Adrenal gland (tissue), 12 donors: ENCODE results near the gene THAP12. TPM values are rescaled to one million over a fixed set of nuclear protein-coding genes. Genes with fewer than 3 reads are reported as not detected.

Experiments
- DNase-seq, 7 donors: peaks; one replicate each; pipeline ENCODE4 v3.0.0-alpha.2; 2019 to 2020
- H3K27ac ChIP-seq, 5 donors: fragments of 200-600 bp; sonication (generic) in 4 of 5; 1 replicate in 3 of 5; 2 replicates in 2 of 5; pipeline versions ENCODE4 v1.5.1 to v1.8.0; 2016 to 2020; ENCODE audit warnings: mild to moderate bottlenecking in 1 of 5
- H3K27me3 ChIP-seq: fragments of 200-600 bp; 2 replicates; pipeline ENCODE4 v1.8.0; 2021
- H3K36me3 ChIP-seq, 2 donors: fragments of 200-600 bp; replicated peaks in 1 of 2; 1 replicate in 1 of 2; 2 replicates in 1 of 2; pipeline versions ENCODE4 v1.5.1 to v1.8.0; 2018 to 2022
- H3K4me1 ChIP-seq, 2 donors: fragments of 200-600 bp; replicated peaks in 1 of 2; 1 replicate in 1 of 2; 2 replicates in 1 of 2; pipeline versions ENCODE4 v1.5.1 to v1.8.0; 2018 to 2021
- H3K4me3 ChIP-seq, 4 donors: fragments of 200-600 bp; sonication (generic) in 3 of 4; one replicate each; pipeline ENCODE4 v1.5.1; 2016 to 2018
- H3K9me3 ChIP-seq, 3 donors: fragments of 200-600 bp; sonication (generic) in 1 of 3; replicated peaks in 1 of 3; 1 replicate in 2 of 3; 2 replicates in 1 of 3; pipeline versions ENCODE4 v1.5.1 to v1.8.0; 2016 to 2021
- POLR2A ChIP-seq, 2 donors: fragments of 450-650 bp; IDR thresholded peaks; one replicate each; pipeline ENCODE4 v1.6.1; 2017; ENCODE audit warnings: antibody characterized with exemption in 2 of 2, mild to moderate bottlenecking in 2 of 2, moderate library complexity in 1 of 2
- WGBS, 4 donors: extraction: QIAGEN DNeasy Blood & Tissue Kit in 2 of 4; methylation state at CpG; one replicate each; pipeline versions ENCODE4 v1.1.5 to v1.1.7; 2013 to 2017; 5-methylcytosine and 5-hydroxymethylcytosine counted together
- intact Hi-C, 2 donors: fragments of 100-400 bp; cut with DNase I; formaldehyde crosslinking; loops; one replicate each; pipeline versions ENCODE4 v1.14.1 to v1.15.0; 2022 to 2023
- polyA plus RNA-seq, 3 donors: library from polyadenylated mRNA; stranded (reverse); fragments of 200-250 nt in 2 of 3; fragments of 350-450 nt in 1 of 3; fragmentation: Illumina TruSeq in 1 of 3; extraction: RNeasy Lipid Tissue Mini Kit (QIAGEN cat#74804) in 1 of 3; gene quantifications; one replicate each; pipeline ENCODE4 v1.2.3, GENCODE V29; 2013 to 2014
- total RNA-seq, 9 donors: library from RNA; depleted of rRNA in 4 of 9; stranded (reverse); fragments of >200 nt in 4 of 9; fragments of 120-200 nt in 1 of 9; fragmentation: NEBNext Ultra II Directional in 1 of 9; extraction: Animal tissue kit (Norgen Biotek cat#: 25700) in 1 of 9; gene quantifications; one replicate each; pipeline versions ENCODE4 v1.1.0 to v1.2.4, GENCODE V29; 2013 to 2023
- TF ChIP-seq, protein P1 (sequence below), 6 experiments: fragments of 450-650 bp in 4 of 6; fragments of 200-600 bp in 2 of 6; sonication (generic) in 1 of 6; IDR thresholded peaks; 1 replicate in 5 of 6; 2 replicates in 1 of 6; pipeline versions ENCODE4 v1.5.1 to v1.8.0; 2016 to 2021; ENCODE audit warnings: antibody characterized with exemption in 6 of 6, mild to moderate bottlenecking in 2 of 6, moderate library complexity in 1 of 6
- donor health status: healthy with polysubstance abuse.
- donor health status: Bipolar disorder and iron deficiency.
- donor health status: DM: yes; HTN: yes; CAD: no.
- donor health status: DM: no; HTN: no; CAD: no.
- donor health status: DM: no; HTN: no; CAD: no.
- donor health status: DM: yes; HTN: yes; CAD: no.

The THAP12 gene
- total and polyA plus RNA-seq, 12 donors = 18.9 to 75.4 (median 42.0) TPM

DNA sequence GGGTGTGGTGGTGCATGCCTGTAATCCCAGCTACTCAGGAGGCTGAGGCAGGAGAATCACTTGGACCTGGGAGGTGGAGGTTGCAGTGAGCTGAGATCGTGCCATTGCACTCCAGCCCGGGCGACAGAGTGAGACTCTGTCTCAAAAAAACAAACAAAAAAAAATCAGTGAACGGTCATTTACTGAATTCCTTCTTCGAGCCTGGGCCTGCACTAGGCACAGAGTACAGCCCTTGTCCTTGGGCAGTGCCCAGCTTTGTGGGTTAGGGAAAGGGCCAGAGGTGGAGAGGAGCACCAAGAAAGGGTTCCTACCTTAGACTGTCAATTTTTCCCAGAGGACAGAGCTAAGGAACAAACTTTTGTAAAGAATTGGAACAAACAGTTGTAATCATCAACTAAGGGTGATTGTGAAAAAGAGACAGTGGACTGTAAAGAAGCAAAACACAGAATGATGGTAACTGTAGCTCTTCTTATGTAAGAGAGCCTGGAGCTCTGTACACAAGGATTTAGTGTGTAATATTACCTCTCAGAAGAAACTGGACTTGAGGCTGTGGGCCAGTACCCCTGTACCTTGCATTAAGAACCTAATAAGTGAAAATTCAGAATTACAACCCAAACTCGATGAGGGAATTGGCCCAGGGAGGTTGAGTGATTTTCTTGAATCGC is 11.0 kb upstream of the THAP12 start:
- intact Hi-C loops = no loop called here
- Histone ChIP-seq H3K27me3 (no peaks in the 10 kb centered on the region), H3K4me3 (no peak overlapping the region), H3K4me1 (peaks cover 0 to 3% of the 10 kb centered on the region in 2 donors), H3K36me3 (no peaks in the 10 kb centered on the region), H3K9me3 (no peaks in the 10 kb centered on the region), H3K27ac (no peak overlapping the region)
- WGBS, 4 donors = 82 to 93% (median 90%) methylated on average over 7 of the region's 7 CpGs
- no peak for TF ChIP-seq POLR2A (IDR thresholded peaks at IDR 0.05)
- TF ChIP-seq, protein P1, sequence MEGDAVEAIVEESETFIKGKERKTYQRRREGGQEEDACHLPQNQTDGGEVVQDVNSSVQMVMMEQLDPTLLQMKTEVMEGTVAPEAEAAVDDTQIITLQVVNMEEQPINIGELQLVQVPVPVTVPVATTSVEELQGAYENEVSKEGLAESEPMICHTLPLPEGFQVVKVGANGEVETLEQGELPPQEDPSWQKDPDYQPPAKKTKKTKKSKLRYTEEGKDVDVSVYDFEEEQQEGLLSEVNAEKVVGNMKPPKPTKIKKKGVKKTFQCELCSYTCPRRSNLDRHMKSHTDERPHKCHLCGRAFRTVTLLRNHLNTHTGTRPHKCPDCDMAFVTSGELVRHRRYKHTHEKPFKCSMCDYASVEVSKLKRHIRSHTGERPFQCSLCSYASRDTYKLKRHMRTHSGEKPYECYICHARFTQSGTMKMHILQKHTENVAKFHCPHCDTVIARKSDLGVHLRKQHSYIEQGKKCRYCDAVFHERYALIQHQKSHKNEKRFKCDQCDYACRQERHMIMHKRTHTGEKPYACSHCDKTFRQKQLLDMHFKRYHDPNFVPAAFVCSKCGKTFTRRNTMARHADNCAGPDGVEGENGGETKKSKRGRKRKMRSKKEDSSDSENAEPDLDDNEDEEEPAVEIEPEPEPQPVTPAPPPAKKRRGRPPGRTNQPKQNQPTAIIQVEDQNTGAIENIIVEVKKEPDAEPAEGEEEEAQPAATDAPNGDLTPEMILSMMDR (IDR thresholded peaks at IDR 0.05) = no peak
- DNase-seq = no peak

DNA sequence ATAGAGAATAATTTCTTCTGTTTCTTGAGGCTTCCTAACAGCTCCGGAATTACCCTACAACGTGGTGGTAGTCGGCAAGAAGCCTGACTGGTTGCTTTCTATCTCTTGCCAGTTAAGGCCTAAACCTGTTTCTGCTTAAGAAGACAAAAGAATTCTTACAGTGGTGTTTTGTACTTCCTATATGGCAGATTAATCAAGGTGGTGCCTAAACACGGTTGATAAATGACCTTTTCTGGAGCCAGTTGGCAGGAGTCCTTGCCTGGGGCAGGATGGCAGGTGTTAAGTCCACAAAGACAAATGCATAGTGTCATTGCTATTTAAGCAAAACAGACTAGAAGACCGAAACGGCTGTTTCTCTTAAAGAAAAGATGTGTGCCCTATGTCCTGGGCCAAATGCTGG is 10.1 kb upstream of the THAP12 start:
- WGBS, 4 donors = 43 to 47% (median 46%) methylated on average over 6 of the region's 6 CpGs
- peaks cover 0 to 3% of the 10 kb centered on the region in 2 donors for H3K4me1 ChIP-seq
- H3K9me3 ChIP-seq = no peaks in the 10 kb centered on the region
- no peak overlapping the region for H3K27ac ChIP-seq
- no peak overlapping the region for H3K4me3 ChIP-seq
- DNase-seq = no peak
- TF ChIP-seq, protein P1 (IDR thresholded peaks at IDR 0.05) = no peak
- TF ChIP-seq POLR2A (IDR thresholded peaks at IDR 0.05) = no peak
- no peaks in the 10 kb centered on the region for H3K36me3 ChIP-seq
- no peaks in the 10 kb centered on the region for H3K27me3 ChIP-seq
- intact Hi-C loops = no loop called here

DNA sequence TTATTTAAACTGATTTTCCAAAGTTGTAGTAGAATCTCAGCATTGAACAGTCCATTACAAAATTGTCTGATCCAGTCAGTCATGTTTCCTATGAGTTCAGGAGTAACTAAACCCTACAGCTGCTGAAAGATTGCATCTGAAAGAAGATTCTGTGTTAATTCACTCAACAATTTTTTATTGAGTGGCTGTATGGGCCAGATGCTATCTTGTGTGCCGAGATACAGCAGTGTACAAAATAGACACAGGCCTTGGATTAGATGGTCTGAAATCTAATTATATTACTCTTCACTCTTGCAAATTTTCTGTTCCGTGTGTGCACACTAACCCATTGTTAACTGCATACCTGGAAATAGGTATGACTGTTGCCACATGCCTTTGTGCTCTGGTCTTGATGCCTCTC is 7.5 kb upstream of the THAP12 start:
- no peak for DNase-seq
- no peak for TF ChIP-seq POLR2A (IDR thresholded peaks at IDR 0.05)
- TF ChIP-seq, protein P1 (IDR thresholded peaks at IDR 0.05) = no peak
- Histone ChIP-seq H3K4me3 (no peak overlapping the region), H3K9me3 (no peaks in the 10 kb centered on the region), H3K27ac (no peak overlapping the region), H3K27me3 (no peaks in the 10 kb centered on the region), H3K4me1 (peaks cover 0 to 3% of the 10 kb centered on the region in 2 donors), H3K36me3 (no peaks in the 10 kb centered on the region)
- intact Hi-C loops = no loop called here
- WGBS, 4 donors = 82 to 95% (median 91%) methylated on average over 2 of the region's 2 CpGs

DNA sequence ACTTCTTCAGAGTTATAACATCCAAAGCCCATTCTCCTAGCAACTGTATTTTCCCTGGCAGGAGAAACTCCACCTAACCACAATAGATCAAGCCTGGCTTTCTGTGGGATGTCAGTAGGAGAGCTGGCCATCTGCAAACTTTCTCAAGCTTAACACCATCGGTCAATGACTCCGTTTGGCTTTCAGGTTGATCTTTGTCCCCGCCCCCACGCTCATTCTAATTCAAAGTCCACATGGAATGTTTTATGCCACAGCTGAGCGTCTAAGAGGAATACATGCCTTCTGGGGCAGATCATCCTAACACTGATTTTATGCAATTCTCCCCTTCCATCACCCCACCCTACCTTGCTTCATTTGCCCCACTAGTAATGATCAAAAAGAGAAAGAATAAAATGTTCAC is 5.0 kb upstream of the THAP12 start:
- H3K36me3 ChIP-seq = no peaks in the 10 kb centered on the region
- no peak for TF ChIP-seq POLR2A (IDR thresholded peaks at IDR 0.05)
- TF ChIP-seq, protein P1 (IDR thresholded peaks at IDR 0.05) = no peak
- no peak overlapping the region for H3K4me3 ChIP-seq
- WGBS, 4 donors = 89 to 93% (median 91%) methylated on average over 5 of the region's 5 CpGs
- H3K9me3 ChIP-seq = no peaks in the 10 kb centered on the region
- no peak overlapping the region for H3K27ac ChIP-seq
- peaks cover 3 to 8% of the 10 kb centered on the region in 2 donors for H3K4me1 ChIP-seq
- no peaks in the 10 kb centered on the region for H3K27me3 ChIP-seq
- DNase-seq = no peak
- intact Hi-C loops = no loop called here
